Measurements from ENCODE around the gene MAPRE3. TPM values are rescaled to one million over a fixed set of nuclear protein-coding genes. Genes with fewer than 3 reads are reported as not detected.

Gene MAPRE3
- total RNA-seq, 1 donor from 2014 or later, result 23.0 TPM

DNA sequence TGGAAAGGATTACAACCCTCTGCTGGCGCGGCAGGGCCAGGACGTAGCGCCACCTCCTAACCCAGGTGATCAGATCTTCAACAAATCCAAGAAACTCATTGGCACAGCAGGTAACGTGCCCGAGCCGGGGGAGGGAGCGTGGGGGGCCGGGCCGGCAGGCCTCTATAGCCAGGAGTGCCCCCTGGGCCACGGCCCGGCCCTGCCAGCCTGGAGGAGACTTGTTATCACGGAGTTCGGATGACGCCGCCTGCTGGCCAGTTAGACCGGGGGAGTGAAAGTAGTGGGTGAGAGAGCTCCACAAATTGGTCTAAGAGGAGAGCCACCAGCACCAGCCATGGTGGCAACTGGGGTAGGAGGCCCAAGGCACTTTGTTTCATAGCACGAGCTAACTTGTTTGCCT lies 53.8 kb downstream of the MAPRE3 start:
- DNase-seq (no peak), ATAC-seq (no peak)
- no peaks in the 10 kb centered on the region for H3K27me3 ChIP-seq
- intact Hi-C loops (cut with DNase I), result no loop called here
- H3K27ac ChIP-seq, result no peak overlapping the region
- H3K4me1 ChIP-seq, result peaks cover 7% of the 10 kb centered on the region
- H3K36me3 ChIP-seq, result peaks cover 41% of the 10 kb centered on the region
- TF ChIP-seq, protein P1, sequence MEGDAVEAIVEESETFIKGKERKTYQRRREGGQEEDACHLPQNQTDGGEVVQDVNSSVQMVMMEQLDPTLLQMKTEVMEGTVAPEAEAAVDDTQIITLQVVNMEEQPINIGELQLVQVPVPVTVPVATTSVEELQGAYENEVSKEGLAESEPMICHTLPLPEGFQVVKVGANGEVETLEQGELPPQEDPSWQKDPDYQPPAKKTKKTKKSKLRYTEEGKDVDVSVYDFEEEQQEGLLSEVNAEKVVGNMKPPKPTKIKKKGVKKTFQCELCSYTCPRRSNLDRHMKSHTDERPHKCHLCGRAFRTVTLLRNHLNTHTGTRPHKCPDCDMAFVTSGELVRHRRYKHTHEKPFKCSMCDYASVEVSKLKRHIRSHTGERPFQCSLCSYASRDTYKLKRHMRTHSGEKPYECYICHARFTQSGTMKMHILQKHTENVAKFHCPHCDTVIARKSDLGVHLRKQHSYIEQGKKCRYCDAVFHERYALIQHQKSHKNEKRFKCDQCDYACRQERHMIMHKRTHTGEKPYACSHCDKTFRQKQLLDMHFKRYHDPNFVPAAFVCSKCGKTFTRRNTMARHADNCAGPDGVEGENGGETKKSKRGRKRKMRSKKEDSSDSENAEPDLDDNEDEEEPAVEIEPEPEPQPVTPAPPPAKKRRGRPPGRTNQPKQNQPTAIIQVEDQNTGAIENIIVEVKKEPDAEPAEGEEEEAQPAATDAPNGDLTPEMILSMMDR (IDR thresholded peaks at IDR 0.05), result no peak
- no peak overlapping the region for H3K4me3 ChIP-seq
- H3K9me3 ChIP-seq, result no peaks in the 10 kb centered on the region

DNA sequence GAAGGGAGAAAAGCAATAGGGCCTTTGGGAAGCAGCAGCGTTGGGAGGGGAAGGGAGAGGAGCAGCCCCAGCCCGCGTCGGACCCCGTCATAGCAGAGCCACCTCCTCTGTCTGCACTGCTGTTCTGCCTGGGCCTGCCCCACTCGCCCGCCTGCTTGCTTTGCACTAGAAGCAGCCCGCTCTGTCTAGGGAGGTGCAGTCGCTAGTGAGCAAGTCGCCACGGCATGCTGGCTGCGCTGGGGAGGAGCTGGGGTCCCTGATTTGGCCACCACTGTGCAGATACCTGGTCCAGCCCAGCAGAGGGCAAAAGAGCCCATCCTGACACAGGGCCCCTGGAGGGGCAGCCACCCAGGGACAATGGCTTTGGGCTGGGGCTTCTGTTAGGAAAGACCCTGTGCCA lies 54.4 kb downstream of the MAPRE3 start:
- Histone ChIP-seq H3K4me3 (no peak overlapping the region), H3K4me1 (peaks cover 7% of the 10 kb centered on the region), H3K36me3 (peaks cover 41% of the 10 kb centered on the region), H3K27ac (no peak overlapping the region), H3K27me3 (no peaks in the 10 kb centered on the region), H3K9me3 (no peaks in the 10 kb centered on the region)
- intact Hi-C loops (cut with DNase I), result no loop called here
- no peak for ATAC-seq
- DNase-seq, result no peak
- TF ChIP-seq, protein P1 (IDR thresholded peaks at IDR 0.05), result no peak

DNA sequence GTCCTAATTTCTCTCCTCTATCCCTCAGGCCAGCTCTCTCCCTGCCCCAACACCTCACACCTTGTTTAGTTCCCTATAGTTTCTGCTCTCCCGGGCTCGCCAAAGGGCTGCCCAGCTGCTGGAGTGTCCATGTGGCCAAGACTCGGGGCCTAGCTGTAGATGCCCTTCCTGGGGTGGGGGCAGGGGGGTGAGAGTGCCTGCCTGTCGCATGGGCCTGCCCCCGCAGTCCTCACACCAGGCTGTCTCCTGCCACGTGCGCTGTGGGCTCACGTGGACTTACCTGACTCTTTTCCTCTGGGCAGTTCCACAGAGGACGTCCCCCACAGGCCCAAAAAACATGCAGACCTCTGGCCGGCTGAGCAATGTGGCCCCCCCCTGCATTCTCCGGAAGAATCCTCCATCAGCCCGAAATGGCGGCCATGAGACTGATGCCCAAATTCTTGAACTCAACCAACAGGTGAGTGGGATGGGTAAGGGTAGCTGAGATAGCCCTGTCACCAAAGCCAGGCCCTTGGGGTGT lies 54.9 kb downstream of the MAPRE3 start:
- intact Hi-C loops (cut with DNase I), result no loop called here
- TF ChIP-seq, protein P1 (IDR thresholded peaks at IDR 0.05), result no peak
- ATAC-seq (no peak), DNase-seq (no peak)
- H3K9me3 ChIP-seq, result no peaks in the 10 kb centered on the region
- no peak overlapping the region for H3K4me3 ChIP-seq
- H3K27me3 ChIP-seq, result no peaks in the 10 kb centered on the region
- peaks cover 7% of the 10 kb centered on the region for H3K4me1 ChIP-seq
- H3K27ac ChIP-seq, result no peak overlapping the region
- H3K36me3 ChIP-seq, result peaks cover 41% of the 10 kb centered on the region

DNA sequence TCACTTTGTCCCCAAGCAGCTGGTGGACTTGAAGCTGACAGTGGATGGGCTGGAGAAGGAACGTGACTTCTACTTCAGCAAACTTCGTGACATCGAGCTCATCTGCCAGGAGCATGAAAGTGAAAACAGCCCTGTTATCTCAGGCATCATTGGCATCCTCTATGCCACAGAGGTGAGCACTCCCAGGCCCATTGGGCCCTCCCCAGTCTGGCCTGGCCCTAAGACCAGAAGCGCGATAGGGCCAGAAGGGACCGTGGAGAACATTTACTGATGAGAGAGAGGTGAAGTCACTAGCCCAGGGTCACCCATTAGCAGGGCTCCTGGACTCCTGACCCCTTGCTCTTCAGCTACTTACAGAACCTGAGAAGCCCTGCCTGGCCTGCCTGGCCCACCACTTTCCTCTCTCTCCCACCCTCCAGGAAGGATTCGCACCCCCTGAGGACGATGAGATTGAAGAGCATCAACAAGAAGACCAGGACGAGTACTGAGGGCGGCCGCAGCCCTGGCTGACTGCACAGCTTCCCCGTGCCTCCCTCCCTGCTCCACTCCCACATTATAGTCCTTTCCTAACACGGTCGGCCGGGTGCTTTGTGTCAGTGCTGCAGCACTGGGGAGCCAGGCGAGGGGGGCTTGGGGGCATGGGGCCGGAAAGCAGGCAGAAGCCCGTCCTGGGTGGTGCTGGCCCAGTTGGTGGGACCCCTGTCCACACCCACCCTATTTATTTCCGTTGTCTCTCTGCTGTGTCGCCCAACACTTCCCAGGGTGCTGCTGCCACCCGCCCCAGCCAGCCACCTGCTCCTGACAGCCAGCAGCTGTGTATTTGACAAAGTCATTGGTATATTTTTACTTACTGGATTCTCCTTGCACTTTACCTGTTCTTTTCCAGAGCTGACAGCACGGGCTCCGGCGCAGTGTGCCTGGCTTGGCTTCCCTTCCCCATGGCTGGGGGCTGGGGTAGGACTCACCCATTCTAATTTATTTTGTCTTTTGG lies 55.7 kb downstream of the MAPRE3 start:
- Histone ChIP-seq H3K4me3 (no peak overlapping the region), H3K27me3 (no peaks in the 10 kb centered on the region), H3K36me3 (peaks cover 41% of the 10 kb centered on the region), H3K4me1 (no peaks in the 10 kb centered on the region), H3K27ac (no peak overlapping the region), H3K9me3 (no peaks in the 10 kb centered on the region)
- ATAC-seq (no peak), DNase-seq (no peak)
- intact Hi-C loops (cut with DNase I), result no loop called here
- TF ChIP-seq, protein P1 (IDR thresholded peaks at IDR 0.05), result no peak

DNA sequence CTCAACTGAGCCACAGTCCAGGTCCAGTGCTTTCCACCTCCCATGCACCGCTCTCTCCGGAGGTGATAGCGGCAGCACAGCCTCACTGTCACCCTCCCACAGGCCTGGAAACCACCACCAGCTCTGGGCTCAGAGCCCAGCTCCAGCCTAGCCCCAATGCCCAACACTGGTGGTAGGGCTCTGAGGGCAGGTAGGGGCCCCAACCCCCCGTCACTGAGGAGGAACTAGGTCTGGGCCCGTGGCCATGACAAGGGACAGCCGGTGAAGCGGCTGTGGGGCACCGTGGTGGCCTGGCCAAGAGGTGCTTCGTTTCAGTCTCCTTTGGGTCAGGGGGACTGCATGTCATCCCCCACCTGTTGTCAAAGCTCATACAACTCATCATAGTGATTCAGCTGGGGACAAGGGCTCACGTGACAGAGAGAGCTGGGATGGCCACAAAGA lies 56.8 kb downstream of the MAPRE3 start:
- TF ChIP-seq, protein P1 (IDR thresholded peaks at IDR 0.05), result no peak
- no peak for DNase-seq
- peaks cover 40% of the 10 kb centered on the region for H3K36me3 ChIP-seq
- no peak overlapping the region for H3K4me3 ChIP-seq
- H3K4me1 ChIP-seq, result no peaks in the 10 kb centered on the region
- no peak overlapping the region for H3K27ac ChIP-seq
- intact Hi-C loops (cut with DNase I), result no loop called here
- H3K9me3 ChIP-seq, result no peaks in the 10 kb centered on the region
- ATAC-seq, result no peak
- no peaks in the 10 kb centered on the region for H3K27me3 ChIP-seq
